Measurements from ENCODE around the gene TP53BP1. TPM values are rescaled to one million over a fixed set of nuclear protein-coding genes. Genes with fewer than 3 reads are reported as not detected.

The TP53BP1 gene
- total RNA-seq, 4 donors from 2014 or later = 17.6 to 49.4 (median 29.0) TPM

- DNase-seq (ENCODE audit: low spot score in 2 of 2) = no peak
These were observed 80.9 kb downstream of the TP53BP1 start for GRCh38 chr15:43412096-43412495.

DNA sequence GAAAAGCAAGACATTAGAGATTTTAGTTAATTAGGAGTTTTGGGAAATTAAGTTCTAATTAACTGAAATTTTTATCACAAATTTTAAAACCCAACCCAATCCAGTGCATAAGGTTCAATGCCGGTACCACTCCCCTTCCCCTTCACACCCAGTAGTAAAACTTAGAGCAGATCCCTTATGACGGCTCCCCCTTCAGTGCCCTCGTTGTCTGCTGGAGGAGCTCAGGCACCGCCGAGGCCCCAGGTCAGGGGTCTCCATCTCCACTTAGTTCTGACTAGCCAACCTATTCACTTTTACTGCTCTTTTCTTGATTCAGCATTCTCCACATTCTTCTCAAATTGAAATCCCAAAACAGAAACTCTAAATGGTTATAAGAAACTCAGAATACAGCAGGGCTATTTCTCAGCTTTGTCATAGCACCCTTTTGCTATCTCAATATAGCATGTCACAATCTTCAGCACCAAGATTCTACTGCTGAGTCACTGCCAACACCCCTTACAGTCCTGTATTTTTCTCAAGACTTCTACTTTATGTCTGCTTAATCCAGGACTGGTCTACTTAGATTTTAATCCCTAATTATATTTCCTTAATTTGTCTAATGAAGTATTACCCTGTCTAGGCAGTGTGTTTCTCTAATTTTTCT is 82.3 kb downstream of the TP53BP1 start:
- no peak for TF ChIP-seq POLR2AphosphoS5 (IDR thresholded peaks at IDR 0.05)
- no peak for TF ChIP-seq EP300 (IDR thresholded peaks at IDR 0.05)
- no peak for TF ChIP-seq CTCF (IDR thresholded peaks at IDR 0.05)
- no peak for TF ChIP-seq POLR2A (IDR thresholded peaks at IDR 0.05)
- 91% methylated on average over 5 of the region's 5 CpGs for WGBS
- H3K4me3 ChIP-seq = no peak overlapping the region
- no peak overlapping the region for H3K27ac ChIP-seq
- no peaks in the 10 kb centered on the region for H3K4me1 ChIP-seq
- DNase-seq (ENCODE audit: low spot score in 2 of 2) = no peak
- no peaks in the 10 kb centered on the region for H3K9me3 ChIP-seq
- H3K27me3 ChIP-seq = no peaks in the 10 kb centered on the region
- H3K36me3 ChIP-seq = peaks cover 91% of the 10 kb centered on the region

More at GRCh38 chr15:43412096-43412495, 80.9 kb downstream of the TP53BP1 start:
- Histone ChIP-seq H3K9me3 (no peaks in the 10 kb centered on the region), H3K27me3 (no peaks in the 10 kb centered on the region), H3K27ac (no peak overlapping the region), H3K4me1 (no peaks in the 10 kb centered on the region), H3K4me3 (no peak overlapping the region), H3K36me3 (peaks cover 87% of the 10 kb centered on the region)
- no peak for TF ChIP-seq CTCF (IDR thresholded peaks at IDR 0.05)
- no peak for TF ChIP-seq POLR2AphosphoS5 (IDR thresholded peaks at IDR 0.05)
- no peak for TF ChIP-seq EP300 (IDR thresholded peaks at IDR 0.05)
- no peak for TF ChIP-seq POLR2A (IDR thresholded peaks at IDR 0.05)
- 91% methylated on average over 1 of the region's 1 CpG for whole genome bisulfite sequencing

DNA sequence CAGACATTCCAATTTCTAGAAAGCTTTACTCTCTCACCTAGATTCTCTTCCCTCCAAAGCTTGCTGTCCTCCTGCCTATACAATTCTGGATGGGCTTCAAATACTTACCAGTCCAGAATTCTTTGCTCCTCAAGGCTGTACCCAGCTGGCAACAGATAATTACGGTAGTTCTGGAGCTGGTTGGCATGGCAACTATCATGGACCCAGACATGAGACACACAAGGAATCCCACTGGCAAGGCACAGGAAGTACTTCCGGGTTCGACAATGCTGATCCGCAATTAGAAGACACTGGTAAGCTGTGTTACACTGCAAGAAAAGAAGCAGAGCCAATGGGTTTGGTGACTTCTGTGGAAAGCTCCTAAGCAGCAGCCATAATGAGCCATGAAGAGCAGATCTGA is 84.2 kb downstream of the TP53BP1 start:
- Histone ChIP-seq H3K36me3 (peaks cover 95% of the 10 kb centered on the region), H3K9me3 (no peaks in the 10 kb centered on the region), H3K4me3 (no peak overlapping the region), H3K27ac (no peak overlapping the region), H3K27me3 (no peaks in the 10 kb centered on the region), H3K4me1 (no peaks in the 10 kb centered on the region)
- no peak for TF ChIP-seq EP300 (IDR thresholded peaks at IDR 0.05)
- no peak for TF ChIP-seq POLR2A (IDR thresholded peaks at IDR 0.05)
- TF ChIP-seq POLR2AphosphoS5 (IDR thresholded peaks at IDR 0.05) = no peak
- no peak for TF ChIP-seq CTCF (IDR thresholded peaks at IDR 0.05)
- WGBS = 85% methylated on average over 4 of the region's 4 CpGs
- DNase-seq (ENCODE audit: low spot score in 2 of 2) = no peak

- TF ChIP-seq POLR2AphosphoS5 (IDR thresholded peaks at IDR 0.05) (no peak), CTCF (IDR thresholded peaks at IDR 0.05) (no peak), POLR2A (IDR thresholded peaks at IDR 0.05) (no peak), EP300 (IDR thresholded peaks at IDR 0.05) (no peak)
- Histone ChIP-seq H3K27me3 (no peaks in the 10 kb centered on the region), H3K4me3 (no peak overlapping the region), H3K9me3 (no peaks in the 10 kb centered on the region), H3K36me3 (peaks cover 93% of the 10 kb centered on the region), H3K4me1 (no peaks in the 10 kb centered on the region), H3K27ac (no peak overlapping the region)
- DNase-seq (ENCODE audit: low spot score in 2 of 2) = no peak
- WGBS = 94% methylated on average over 2 of the region's 2 CpGs
These were observed 86.1 kb downstream of the TP53BP1 start for GRCh38 chr15:43406808-43407207.

DNA sequence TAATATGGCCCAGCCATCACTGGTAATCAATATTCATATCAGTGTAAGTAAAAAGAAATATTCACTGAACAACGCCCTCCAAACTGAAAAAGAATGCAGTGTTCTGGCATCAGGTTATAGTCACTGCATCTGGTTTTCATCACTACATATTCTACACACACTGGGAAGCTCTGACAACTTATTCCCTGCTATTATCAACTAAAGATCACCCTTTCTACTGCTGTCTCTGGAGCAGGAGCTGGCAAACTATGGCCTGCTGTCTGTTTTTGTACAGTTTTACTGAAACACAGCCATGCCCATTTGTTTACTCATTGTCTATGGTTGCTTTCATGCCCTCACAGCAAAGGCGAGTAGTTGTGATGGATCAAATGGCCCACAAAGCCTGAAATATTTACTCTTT is 86.8 kb downstream of the TP53BP1 start:
- no peak for DNase-seq (ENCODE audit: low spot score in 2 of 2)
- no peak for TF ChIP-seq POLR2AphosphoS5 (IDR thresholded peaks at IDR 0.05)
- TF ChIP-seq POLR2A (IDR thresholded peaks at IDR 0.05) = no peak
- TF ChIP-seq EP300 (IDR thresholded peaks at IDR 0.05) = no peak
- TF ChIP-seq CTCF (IDR thresholded peaks at IDR 0.05) = no peak
- Histone ChIP-seq H3K27ac (no peak overlapping the region), H3K9me3 (no peaks in the 10 kb centered on the region), H3K27me3 (no peaks in the 10 kb centered on the region), H3K4me1 (no peaks in the 10 kb centered on the region), H3K36me3 (peaks cover 98% of the 10 kb centered on the region), H3K4me3 (no peak overlapping the region)
- 53% methylated on average over 2 of the region's 2 CpGs for WGBS
